NK-92 (cell line): ENCODE results near the gene PEA15.

Experiments used
- DNase-seq: peaks from one replicate; lab custom pipeline; 2025; ENCODE audit not compliant: unreplicated experiment; lab: John Stamatoyannopoulos, UW

Gene PEA15

DNA sequence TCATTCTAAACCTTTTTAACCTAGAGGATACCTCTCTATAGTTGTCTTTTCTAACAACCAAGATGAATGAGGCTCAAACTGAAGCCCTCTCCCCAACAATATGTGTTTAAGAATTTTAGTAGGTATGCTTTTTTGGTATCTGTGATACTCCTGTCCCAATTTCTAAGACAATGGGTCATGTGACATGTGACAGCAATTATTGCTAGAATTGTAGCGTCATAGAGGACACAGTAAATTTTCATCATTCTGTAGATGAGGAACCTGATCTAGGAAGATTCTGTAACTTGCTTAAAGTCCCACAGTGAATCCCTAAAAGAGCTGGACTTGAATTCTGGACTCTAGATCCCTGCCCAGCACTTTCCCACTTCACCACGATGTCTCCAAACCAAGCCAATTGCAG, 26.5 kb upstream of the PEA15 start:
- DNase-seq: no peak

DNA sequence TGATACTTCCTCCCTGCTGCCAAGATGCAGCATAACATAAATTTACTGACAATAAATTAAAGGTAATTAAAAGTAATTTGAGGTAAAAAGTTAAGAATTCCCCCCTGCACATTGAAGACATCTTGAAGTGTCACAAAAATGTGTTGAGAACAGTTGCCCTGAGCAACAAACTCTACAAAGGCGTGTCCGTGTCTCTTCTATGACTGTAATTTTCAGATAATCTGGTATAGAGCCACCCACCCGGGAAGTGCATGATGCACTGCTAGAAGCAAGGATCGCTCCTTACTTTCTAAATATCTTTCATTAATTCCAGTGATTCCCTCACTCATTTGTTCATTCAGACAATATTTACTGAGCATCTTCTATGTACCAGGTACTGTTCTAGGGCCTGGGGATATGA, 25.8 kb upstream of the PEA15 start:
- no peak for DNase-seq

DNA sequence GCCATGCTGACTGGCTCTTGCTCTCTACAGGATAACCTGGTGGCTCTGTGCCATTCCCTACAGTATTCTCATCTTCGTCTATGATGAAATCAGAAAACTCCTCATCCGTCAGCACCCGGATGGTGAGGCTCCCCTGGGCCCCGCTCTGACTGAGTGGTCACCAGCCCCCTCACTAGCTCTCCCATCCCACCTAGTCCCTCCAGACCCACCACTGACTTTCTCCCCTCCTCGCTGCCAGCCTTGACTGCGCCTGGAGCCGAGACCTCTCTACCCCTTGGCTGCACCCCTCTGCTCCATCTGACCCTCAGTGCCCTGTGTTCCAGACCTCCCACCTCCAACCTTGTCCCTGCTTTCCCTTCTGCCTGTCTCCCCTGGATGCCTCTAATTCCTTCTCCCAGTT, 18.9 kb upstream of the PEA15 start:
- no peak for DNase-seq

DNA sequence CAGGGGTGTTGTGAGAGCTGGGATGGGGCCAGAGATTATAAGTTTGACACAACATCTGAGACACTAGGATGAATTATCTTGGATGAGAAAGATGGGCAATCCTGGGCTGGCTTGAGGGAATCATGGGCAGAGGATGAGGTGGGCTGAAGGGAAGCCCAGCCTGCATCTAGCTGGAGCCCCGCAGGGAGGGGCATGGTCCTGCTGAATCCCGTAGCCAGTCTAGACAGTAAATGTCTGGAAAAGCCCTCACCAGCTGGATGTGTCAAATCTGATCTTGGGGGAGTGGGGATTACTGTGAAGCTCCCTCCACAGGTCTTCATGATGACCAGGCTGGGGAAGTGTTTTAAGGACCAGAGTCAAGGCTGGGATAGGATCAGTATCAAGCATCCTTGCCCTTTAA, 18.5 kb upstream of the PEA15 start:
- DNase-seq: no peak

DNA sequence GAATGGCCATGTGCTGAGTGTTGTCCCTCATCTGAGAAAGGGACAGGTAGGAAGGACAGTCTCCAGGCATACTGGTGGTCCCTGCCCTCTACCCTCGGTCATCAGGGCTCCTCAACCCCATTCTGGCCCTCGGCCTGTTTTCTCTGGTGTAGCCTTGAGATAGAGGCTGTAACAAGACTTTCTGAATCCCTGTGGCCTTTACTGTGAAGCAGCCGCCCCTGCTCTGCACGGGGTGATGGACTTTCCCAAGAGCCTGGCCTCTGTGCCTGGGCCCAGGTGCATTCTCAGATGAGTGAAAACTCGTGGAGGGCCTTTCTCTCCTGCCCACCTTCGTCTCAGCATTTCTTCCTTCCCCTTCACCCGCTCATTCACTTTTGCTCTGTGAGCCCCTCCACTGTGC, 17.8 kb upstream of the PEA15 start:
- no peak for DNase-seq

DNA sequence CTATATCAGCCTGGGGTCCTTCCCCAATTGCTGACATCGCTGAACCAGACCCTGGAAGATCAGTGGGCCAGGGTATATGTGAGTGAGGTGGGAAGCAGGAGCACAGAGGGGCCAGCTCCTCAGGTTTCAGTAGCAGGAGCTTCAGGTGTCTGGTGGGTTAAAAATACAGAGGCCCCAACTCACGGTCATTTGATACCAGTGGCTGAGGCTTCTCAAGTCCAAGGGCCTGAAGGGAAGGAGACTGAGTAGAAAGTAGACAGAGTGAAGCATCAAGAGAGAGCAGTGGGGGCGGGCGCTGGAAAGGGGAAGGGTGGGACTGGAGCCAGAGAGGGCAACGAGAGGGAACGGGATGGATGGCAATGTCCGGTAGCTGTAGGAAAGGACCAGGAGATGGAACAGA, 16.8 kb upstream of the PEA15 start:
- no peak for DNase-seq

DNA sequence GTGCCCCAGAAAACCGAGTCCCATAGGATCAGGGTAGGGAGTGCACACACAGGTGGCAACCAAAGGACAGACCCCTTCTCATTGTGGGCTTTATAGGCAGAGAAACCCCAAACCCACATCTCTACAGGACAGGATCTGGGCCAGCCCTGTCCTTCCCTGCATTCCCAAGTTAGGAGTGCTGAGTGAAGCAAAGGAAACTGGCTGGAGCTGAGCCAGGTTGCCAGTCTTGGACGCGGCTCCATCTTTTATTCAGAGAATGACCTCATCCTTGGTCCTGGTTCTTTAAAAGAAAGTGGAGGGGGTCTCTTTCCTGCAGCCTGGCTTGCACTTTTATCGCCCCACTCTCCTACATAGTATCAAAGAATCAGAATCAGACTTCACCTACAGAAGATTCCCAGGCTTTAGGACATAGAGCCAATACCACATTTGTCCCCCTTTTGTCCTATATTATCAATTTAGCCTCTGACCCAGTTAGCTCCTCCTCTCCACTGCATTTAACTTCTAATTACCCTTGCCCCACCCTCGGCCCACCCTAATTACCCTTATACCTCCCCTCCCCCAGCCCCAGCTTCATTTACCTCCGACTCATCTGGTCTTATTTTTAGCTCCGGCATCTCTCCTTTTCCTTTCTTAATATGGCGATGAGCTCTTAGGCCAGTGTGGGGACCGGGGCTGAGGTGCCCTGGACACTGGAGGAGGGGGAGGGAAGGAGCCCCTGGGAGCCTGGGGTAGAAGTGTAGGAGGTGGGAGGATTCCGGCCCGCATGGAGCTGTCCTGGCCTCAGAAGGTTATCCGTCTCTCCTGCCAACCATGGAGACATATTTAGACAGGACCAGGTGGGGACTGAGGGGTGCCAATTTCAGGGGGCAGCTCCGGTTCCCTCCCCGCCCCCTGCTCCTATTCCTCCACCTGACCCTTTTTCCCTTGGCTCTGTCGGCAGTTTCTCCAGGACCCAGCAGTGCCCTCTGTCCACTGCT, 15.2 kb upstream of the PEA15 start, which contains the start of gene CASQ1:
Gene CASQ1, plus strand, starts transcription at position 927 of the 977 bp plus-strand sequence. CDS start 177 bp downstream, outside the sequence.
- no peak for DNase-seq

DNA sequence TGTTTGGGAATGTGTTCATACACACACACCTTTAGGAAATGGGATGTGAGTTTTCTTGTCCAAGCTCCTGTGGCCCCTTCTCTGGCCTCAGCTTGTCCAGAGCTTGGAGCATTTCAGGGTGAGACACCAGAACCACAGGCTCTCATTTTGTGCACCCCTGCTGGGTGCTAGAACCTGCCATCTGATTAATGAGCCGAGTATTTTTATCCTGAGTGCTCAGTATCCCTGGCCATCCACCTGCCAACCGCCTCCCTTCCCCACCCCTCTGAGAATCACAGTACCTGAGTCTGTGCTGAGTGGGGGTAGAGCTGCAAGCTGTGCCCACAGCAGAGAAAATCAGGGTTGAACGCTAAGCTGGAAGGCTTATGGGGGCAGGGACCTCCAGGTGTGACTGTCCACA, 13.4 kb upstream of the PEA15 start:
- DNase-seq: no peak

DNA sequence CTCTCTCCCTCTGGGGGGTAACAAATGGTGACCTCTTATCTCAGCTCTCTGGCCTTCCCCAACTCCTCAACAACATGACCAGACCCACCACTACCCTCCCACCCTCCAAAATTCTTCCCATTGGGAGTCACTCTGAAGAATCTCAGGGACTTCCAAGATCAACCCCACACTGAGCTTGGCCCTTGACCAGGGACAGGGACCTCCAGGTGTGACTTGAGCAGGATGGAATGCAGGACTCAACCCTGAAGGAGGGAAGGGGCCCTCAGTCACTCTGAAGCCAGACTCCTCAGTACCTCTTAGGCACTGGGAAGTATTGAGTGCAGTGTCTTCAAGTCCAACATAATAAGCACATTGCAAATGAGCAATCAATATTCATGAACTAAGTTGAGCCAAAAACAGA, 12.9 kb upstream of the PEA15 start:
- no peak for DNase-seq

DNA sequence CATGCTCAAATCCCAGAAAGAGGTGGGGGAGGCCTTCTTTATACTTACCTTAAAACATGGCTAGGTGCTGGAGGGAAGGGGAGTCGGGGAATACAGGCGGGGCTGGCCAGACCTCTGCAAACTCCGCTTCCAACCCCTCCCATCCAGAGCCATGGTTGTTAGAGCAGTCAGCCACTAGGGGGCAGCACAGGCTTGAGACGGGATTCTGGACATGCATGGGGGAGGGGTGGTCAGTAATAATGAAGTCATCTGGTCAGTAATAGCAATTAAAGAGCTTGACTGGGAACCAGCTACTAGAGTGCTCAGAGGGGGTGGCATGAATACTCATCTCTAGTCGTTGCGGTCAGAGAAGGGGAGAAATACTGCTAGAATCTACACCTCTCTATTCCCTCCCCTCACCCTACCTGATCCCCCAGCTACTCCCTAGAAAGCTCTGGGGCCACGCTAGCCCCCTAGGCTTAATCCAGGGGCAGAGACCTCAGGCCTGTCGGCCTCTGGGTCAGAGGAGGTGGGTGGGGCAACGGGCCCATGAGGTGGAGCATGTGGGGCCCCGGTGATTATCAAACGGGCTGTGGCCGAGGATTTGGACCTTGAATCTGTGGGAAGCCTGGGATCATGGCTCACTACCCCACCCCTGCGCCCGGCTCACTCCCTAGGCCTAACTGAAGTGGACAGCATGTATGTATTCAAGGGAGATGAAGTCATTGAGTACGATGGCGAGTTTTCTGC, 11.9 kb upstream of the PEA15 start:
- DNase-seq: no peak

DNA sequence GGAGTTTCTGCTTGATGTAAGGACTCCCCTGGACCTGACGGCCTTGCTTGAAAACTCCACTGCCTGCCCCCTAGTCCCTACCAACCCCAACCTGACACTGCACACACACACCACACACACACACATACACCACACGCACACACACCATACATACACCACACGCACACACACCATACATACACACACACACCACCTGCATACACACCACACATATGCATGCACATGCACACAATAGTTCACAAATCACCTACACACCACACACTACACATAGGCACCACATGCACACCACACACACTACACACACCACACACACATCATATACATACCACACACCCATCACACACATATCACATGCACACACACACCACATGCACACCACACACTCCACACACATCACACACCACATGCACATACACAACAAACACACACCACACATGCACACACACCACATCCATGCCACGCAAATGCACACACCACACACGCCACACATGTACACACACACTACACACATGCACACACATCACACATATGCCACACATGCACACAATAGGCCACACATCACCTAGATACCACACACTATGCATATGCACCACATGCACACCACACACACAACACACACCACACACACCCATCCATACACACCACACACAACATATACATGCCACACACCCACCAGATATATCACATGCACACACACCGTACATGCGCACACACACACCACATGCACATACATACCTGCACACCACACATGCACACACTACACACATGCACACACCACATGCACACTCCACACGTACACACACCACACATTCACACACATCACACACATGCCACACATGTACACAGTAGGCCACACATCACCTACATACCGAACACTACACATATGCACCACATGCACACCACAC, 11.1 kb upstream of the PEA15 start:
- DNase-seq: no peak

DNA sequence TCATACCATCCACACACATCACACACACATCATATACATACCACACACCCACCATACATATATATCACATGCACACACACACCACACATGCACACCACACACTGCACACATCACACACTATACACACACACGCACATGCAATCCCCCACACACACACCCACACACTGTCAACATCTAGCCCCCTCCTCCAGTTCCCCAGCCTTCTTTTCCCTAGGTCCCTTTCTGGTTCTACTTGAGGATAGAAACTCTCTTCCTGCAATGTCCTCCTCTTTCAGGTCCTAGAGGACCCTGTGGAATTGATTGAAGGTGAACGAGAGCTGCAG, 10.5 kb upstream of the PEA15 start:
- DNase-seq: no peak

DNA sequence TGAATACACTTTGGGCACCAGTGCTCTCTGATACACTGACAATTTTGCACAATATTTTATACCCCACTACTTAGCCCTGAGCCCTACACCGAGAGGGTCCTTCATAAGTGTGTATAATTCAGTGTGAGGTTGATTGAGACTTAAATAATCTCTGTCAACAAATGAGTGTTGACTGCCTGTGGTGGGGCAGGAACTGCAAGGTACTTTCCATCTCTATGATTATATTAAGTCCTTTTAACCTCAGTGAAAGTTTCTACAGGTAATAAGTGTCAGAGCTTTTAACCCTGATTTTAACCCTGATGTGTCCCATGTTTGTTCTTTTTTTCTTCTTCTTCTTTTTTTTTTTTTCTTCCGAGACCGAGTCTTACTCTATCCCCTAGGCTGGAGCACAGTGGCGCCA, 9.0 kb upstream of the PEA15 start:
- no peak for DNase-seq

DNA sequence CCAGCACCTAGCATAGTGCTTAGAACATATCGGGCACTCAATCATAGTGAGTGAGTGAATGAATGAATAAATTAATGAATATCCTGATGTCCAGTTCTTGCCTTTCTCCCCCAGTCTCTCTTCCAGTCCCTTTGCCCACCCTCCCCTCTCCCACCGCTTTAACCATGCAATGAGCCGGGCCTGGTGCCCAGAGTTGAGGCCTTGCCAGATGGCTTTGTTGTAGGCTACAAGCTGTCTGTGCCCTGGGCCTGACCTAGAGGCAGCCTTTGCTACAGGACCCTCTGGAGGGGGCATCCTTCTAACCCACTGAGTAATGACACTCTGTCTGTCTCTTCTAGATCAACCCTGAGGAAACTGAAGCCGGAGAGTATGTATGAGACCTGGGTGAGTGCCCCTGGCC, 8.0 kb upstream of the PEA15 start:
- DNase-seq: no peak

DNA sequence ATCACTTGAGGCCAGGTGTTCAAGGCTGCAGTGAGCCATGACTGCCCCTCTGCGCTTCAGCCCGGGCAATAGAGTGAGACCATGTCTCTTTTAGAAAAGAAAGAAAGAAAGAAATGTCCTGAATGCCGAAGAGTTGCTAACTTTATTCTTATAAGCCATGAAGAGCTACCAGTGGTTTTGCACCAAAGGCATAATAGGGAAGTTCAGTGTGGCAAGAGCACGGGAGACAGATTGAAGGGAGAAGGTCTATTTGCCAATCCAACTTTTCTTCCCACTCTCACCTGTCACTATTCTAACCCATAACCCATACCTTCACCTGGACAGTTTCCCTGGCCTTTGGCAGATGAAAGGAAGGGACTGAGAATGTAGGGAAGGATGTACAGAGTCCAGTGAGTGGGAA, 4.4 kb upstream of the PEA15 start:
- DNase-seq: no peak

DNA sequence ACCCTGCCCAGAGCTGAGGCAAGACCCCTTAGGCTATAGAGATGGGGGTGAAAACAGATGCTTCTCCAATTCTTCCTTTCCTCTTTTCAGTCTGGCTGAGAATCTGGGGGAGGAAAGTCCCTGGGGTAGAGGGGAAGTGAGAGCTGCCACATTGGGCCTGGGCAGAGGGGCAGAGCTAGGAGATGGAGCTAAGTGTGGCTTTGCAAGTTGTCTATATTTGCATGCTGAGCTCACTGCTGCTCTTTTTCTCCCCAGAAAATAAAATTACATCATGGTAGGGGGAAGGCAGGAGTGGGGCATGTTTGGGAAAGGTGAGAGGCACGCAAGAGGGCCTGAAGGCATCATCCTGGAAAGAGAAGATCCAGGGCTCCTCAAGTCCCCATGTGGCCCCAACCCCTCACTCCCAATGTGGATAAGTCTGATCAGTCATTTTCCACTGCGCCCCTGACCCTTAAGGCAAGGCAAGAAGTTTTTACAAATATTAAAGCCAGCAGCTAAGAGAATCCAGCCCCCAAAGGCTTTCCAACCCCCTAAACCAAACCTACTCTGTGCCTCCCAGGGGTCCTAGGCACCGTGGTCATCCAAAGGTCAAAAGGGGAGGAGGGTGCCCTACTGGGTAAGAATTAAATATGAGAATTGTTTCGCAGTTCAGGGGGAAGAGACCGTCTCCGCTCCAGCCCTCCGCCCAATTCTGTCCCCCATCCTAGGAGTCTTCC, 500 bp upstream of the PEA15 start:
- no peak for DNase-seq

DNA sequence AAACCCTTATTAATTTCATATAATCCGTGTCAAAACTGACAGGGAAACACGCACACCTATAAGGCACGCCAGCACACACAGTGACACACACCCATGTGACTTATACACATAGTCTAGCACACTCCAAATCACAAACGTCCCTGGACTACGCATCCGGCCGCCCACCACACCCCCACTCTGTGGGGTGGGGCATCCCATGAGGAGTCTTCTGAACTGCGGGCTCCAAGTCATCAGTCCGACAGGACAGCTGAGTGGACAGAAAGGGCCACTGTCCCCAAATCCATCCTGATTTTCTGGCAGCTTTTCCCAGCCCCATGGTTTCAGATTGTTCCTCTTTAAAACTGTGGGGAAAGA, 829 bp downstream of the PEA15 start:
- no peak for DNase-seq

DNA sequence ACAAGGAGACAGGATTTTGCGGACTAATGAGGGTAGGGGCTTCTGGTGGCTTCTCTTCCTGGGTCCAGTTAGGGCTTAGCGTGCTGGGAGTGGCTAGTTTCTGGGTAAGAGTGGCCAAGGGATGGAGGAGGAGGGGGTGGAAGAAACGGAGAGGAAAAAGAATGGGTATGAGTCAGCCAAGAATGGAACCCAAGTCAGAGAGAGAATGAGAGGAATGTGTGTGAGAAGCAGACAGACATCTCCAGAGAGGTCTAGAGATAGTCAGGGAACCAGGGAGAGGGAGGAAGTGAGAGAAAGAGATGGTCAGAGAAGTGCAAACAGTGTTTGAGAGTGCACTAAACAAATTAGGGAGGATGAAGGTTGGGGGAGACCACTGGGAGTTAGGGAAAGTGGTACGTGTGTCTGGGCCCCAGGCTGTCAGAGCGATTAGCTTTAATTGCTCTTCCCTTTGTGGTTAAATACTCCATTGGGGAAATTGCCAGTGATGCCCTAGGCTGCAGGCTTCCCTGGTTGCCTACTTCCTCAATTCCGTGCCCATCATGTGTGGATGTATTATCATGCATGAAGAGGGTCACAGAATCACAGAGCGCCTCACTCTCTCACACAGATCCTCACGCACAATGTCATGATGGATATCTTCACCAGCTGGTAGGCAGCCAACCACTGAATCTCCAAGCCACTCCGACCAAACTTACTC, 1.4 kb downstream of the PEA15 start:
- DNase-seq: no peak

DNA sequence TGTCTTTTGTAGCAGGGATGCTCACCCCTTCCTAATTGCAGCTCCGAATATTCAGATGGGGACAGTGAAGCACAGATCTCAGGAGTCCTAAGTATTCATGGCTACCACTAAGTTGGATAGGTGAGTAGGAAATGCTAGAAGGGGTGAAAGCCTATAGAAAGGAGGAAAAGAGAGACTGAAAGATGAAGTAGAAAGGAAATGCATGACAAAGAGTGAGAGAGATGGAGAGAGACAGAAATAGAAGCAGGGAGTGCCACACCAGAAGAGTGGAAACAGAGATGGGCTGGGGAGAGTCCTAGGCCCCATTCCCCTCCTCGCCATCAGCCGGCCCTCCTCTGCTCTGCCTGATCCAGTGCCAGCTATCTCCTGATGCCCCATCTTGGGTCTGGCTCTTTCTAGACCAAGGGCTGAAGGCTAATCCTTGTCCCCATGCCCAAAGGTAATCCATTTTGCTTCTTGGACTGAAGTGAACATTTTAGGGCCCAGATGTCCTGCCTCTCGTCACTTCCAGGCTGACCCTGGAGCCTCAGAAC, 2.0 kb downstream of the PEA15 start:
- no peak for DNase-seq
